PC-9 (cell line): ENCODE measurements around the gene SLC10A1.

ENCODE experiments used
- CTCF ChIP-seq: fragments of 200-600 bp; sonication (generic); conservative IDR thresholded peaks from 2 replicates; pipeline ENCODE4 v1.6.1; 2017; ENCODE audit warnings: mixed run types, antibody characterized with exemption, mild to moderate bottlenecking, moderate library complexity
- EZH2 ChIP-seq: fragments of 200-600 bp; sonication (generic); IDR thresholded peaks from 2 replicates; pipeline ENCODE4 v1.8.0; 2017; ENCODE audit warnings: antibody characterized with exemption, low read depth

DNA sequence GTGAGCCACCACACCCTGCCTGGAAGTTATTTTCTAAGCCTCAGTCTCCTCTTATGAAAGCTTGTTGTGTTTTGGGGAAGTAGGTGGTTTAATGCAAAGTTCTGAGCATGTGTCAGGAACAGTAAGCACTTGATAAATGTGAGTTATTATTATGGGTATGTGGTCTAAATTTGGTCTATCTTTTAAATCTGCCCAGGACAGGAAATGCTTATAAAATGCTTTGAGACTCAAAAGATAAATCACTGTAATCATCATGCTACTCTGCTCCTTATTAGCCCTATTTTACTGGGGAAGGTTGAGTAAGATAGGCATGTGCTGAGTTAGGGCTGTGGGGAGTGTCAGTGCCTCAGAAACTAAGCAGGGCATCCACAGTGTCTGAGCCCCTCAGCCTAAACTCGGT is 43.2 kb downstream of the SLC10A1 start:
- TF ChIP-seq CTCF = no peak
- no peak for TF ChIP-seq EZH2
